Measurements from ENCODE around the gene SKA3. TPM values are rescaled to one million over a fixed set of nuclear protein-coding genes. Genes with fewer than 3 reads are reported as not detected.
"Not testable (repeated sequence)": the region's sequence is repeated elsewhere in the genome, so short reads cannot be mapped to it uniquely, and the experiment has no call there.

Gene SKA3
- total RNA-seq, 1 experiment from 2014 or later: 18.9 TPM

DNA sequence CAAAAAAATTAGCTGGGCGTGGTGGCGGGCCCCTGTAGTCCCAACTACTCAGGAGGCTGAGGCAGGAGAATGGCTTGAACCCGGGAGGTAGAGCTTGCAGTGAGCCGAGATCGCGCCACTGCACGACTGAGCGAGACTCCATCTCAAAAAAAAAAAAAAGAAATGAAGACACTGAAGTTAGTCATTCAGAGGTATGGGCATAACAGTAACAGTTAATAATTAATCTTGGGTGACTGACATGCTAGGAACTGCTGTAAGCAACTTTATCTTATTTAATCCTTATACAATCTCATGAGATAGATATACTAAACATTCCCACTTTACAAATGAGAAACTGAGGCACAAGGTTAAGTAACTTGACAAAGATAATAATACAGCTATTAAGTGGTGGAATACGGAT lies 4.9 kb downstream of the SKA3 start:
- no TSS peak for BruUV-seq (replicated peaks)
- Histone ChIP-seq H2AFZ (no peak overlapping the region), H3K36me3 (ENCODE audit: low read depth) (peaks cover 5% of the 10 kb centered on the region; the same call in 1 of the 2 replicates), H4K20me1 (ENCODE audit: insufficient read depth) (no peaks in the 10 kb centered on the region), H3K27me3 (ENCODE audit: insufficient read depth, low read depth) (no peaks in the 10 kb centered on the region), H3F3A (ENCODE audit: insufficient read depth, low read depth) (peaks cover 24% of the 10 kb centered on the region), H3K4me1 (replicated peaks; ENCODE audit: insufficient read depth) (peaks cover 6% of the 10 kb centered on the region; the same call in 1 of the 2 replicates), H3K79me2 (ENCODE audit: low read depth) (peaks cover 47% of the 10 kb centered on the region), H3K9me2 (ENCODE audit: insufficient read depth) (no peaks in the 10 kb centered on the region), H3K4me2 (no peak overlapping the region), H3K27ac (no peak overlapping the region), H3K4me3 (no peak overlapping the region), H3K9me3 (ENCODE audit: insufficient read depth, low read depth) (no peaks in the 10 kb centered on the region)
- no peak for TF ChIP-seq EZH2 (IDR thresholded peaks at IDR 0.05; ENCODE audit: low read depth)
- TF ChIP-seq, protein P1, sequence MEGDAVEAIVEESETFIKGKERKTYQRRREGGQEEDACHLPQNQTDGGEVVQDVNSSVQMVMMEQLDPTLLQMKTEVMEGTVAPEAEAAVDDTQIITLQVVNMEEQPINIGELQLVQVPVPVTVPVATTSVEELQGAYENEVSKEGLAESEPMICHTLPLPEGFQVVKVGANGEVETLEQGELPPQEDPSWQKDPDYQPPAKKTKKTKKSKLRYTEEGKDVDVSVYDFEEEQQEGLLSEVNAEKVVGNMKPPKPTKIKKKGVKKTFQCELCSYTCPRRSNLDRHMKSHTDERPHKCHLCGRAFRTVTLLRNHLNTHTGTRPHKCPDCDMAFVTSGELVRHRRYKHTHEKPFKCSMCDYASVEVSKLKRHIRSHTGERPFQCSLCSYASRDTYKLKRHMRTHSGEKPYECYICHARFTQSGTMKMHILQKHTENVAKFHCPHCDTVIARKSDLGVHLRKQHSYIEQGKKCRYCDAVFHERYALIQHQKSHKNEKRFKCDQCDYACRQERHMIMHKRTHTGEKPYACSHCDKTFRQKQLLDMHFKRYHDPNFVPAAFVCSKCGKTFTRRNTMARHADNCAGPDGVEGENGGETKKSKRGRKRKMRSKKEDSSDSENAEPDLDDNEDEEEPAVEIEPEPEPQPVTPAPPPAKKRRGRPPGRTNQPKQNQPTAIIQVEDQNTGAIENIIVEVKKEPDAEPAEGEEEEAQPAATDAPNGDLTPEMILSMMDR (conservative IDR thresholded peaks at IDR 0.05): no peak
- no peak for DNase-seq
- POLR2A ChIA-PET (ENCODE audit: unreplicated experiment): no interaction called here
- CTCF ChIA-PET: no interaction called here
- intact Hi-C loops (cut with micrococcal nuclease; ENCODE audit: unreplicated experiment): no loop called here

DNA sequence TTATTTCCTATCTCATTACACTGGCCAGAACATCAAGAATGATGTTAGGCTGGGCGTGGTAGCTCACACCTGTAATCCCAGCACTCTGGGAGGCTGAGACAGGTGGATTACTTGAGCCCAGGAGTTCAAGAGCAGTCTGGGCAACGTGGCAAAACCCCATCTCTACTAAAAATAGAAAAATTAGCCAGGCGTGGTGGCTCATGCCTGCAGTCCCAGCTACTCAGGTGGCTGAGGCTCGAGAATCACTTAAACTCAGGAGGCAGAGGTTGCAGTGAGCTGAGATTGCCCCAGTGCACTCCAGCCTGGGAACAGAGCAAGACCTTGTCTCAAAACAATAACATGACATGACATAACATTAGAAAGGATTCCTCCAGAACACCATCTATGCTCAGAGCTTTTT lies 10.7 kb downstream of the SKA3 start:
- H4K20me1 ChIP-seq (ENCODE audit: insufficient read depth); H3K79me2 ChIP-seq (ENCODE audit: low read depth); H3F3A ChIP-seq (ENCODE audit: insufficient read depth, low read depth); CTCF ChIA-PET; H3K4me3 ChIP-seq; DNase-seq; intact Hi-C loops (cut with micrococcal nuclease; ENCODE audit: unreplicated experiment); H3K27me3 ChIP-seq (ENCODE audit: insufficient read depth, low read depth); H3K4me1 ChIP-seq (replicated peaks; ENCODE audit: insufficient read depth); BruUV-seq (replicated peaks); H2AFZ ChIP-seq; H3K9me3 ChIP-seq (ENCODE audit: insufficient read depth, low read depth); H3K9me2 ChIP-seq (ENCODE audit: insufficient read depth); H3K27ac ChIP-seq; H3K4me2 ChIP-seq: not testable (repeated sequence)
- H3K36me3 ChIP-seq (ENCODE audit: low read depth): peaks cover 14% of the 10 kb centered on the region; the same call in 1 of the 2 replicates
- POLR2A ChIA-PET (ENCODE audit: unreplicated experiment): interaction anchor here (1.0 kb wide), 1 partner anchor 11 kb away, joined by 3 read pairs; the partner anchor contains the start of genes MRPL57 and SKA3

DNA sequence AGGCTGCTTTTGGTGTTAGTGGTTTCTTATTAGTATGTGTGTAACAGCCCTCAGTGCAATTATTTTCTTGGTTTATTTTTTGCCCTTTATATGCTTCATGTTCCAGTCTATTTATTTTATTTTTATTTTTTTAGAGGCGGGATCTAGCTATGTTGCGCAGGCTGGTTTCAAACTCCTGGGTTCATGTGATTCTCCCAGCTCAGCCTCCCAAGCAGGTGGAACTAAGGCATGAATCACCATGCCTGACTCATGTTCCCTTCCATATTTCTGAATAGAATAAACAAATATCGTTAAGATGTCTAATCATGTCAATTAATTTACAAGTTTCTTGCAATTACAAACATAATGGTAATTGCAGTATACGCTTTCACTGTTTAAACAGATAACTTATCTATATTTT lies 11.7 kb downstream of the SKA3 start:
- Histone ChIP-seq H4K20me1 (ENCODE audit: insufficient read depth) (no peaks in the 10 kb centered on the region), H3K27me3 (ENCODE audit: insufficient read depth, low read depth) (no peaks in the 10 kb centered on the region), H3K79me2 (ENCODE audit: low read depth) (no peaks in the 10 kb centered on the region), H2AFZ (no peak overlapping the region), H3F3A (ENCODE audit: insufficient read depth, low read depth) (peaks cover 9% of the 10 kb centered on the region), H3K27ac (no peak overlapping the region), H3K4me3 (no peak overlapping the region), H3K9me3 (ENCODE audit: insufficient read depth, low read depth) (no peaks in the 10 kb centered on the region), H3K36me3 (ENCODE audit: low read depth) (peaks cover 14% of the 10 kb centered on the region; the same call in 1 of the 2 replicates), H3K9me2 (ENCODE audit: insufficient read depth) (no peaks in the 10 kb centered on the region), H3K4me2 (no peak overlapping the region), H3K4me1 (replicated peaks; ENCODE audit: insufficient read depth) (no peaks in the 10 kb centered on the region)
- ChIA-PET CTCF (no interaction called here), POLR2A (ENCODE audit: unreplicated experiment) (no interaction called here)
- intact Hi-C loops (cut with micrococcal nuclease; ENCODE audit: unreplicated experiment): no loop called here
- no peak for DNase-seq
- BruUV-seq (replicated peaks): no TSS peak
- TF ChIP-seq, protein P1 (conservative IDR thresholded peaks at IDR 0.05): no peak
- TF ChIP-seq EZH2 (IDR thresholded peaks at IDR 0.05; ENCODE audit: low read depth): no peak
